ENCODE results near the gene CNKSR2. TPM values are rescaled to one million over a fixed set of nuclear protein-coding genes. Genes with fewer than 3 reads are reported as not detected.

The CNKSR2 gene
- total RNA-seq, 1 donor from 2014 or later: 0.47 TPM

DNA sequence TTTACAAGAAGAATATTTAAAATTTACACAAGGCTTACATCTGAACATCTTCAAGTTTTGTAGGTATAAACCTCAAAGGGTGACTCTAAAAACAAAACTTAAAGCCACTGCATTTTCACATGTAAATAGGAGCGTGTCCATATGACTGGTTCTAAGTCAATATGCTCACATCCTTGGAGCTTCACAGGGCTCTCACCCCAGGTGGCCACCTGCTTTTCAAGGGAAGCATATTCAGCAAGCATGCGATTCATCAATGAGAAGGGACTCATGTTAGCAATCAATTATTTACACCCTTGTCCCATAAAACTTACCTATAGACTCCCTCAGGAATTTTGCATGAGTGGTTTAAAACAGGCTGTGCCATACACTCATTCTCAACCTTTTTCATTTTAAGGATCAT is 301.7 kb downstream of the CNKSR2 start:
- H3K4me3 ChIP-seq: no peak overlapping the region
- no peaks in the 10 kb centered on the region for H3K4me1 ChIP-seq
- intact Hi-C loops (cut with micrococcal nuclease): no loop called here
- TF ChIP-seq CTCF (IDR thresholded peaks at IDR 0.05; ENCODE audit: borderline replicate concordance): no peak
- H3K36me3 ChIP-seq: no peaks in the 10 kb centered on the region
- no peak for DNase-seq
- H3K27ac ChIP-seq (replicated peaks): no peak overlapping the region
- no peaks in the 10 kb centered on the region for H3K9me3 ChIP-seq (replicated peaks)
- no peaks in the 10 kb centered on the region for H3K27me3 ChIP-seq (ENCODE audit: low read depth)

DNA sequence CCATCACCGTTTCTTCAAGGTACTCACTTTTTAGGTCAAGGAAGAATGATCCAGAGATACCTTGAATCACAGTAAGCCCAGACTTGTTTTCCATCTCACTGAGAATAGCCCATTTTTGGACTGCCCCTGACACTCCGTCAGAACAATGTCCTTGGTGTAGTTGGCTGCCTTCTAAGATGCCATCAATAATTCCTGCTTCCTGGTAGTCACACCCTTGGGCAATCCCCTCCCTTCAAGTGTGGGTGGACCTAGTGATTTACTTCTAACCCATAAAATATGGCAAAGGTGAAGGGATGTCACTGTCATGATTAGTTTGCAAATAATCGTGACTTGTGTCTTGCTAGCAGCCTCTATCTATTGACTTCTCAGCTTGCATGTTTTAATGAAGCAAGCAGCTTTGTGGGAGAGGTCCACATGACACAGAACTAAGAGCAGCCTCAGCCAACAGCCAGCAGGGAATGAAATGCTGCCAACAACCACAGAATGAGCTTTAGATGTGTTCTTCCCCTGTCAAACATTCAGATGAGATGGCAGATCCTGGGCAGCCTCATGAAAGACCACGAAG is 303.9 kb downstream of the CNKSR2 start:
- no peaks in the 10 kb centered on the region for H3K27me3 ChIP-seq (ENCODE audit: low read depth)
- no peaks in the 10 kb centered on the region for H3K36me3 ChIP-seq
- no peak overlapping the region for H3K4me3 ChIP-seq
- DNase-seq: no peak
- TF ChIP-seq CTCF (IDR thresholded peaks at IDR 0.05; ENCODE audit: borderline replicate concordance): no peak
- H3K9me3 ChIP-seq (replicated peaks): no peaks in the 10 kb centered on the region
- intact Hi-C loops (cut with micrococcal nuclease): no loop called here
- H3K27ac ChIP-seq (replicated peaks): no peak overlapping the region
- H3K4me1 ChIP-seq: no peaks in the 10 kb centered on the region

DNA sequence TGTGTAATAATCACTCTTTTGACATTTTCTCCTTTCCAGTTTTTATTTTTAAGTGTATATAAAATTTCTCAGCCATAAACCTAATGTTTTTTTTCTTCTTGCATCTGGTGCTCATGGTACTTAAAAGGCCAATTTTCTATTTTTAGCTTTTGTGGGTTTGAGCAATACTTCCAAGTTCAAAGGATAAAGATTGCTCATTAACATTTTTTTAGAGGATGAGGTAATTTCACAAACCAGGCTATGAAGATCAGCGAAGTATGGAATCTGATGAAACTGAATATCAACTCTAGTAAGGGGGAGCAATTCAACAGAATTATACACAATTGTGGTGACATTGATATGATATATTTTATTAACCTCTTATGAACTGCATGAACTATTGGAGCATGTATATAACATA is 309.7 kb downstream of the CNKSR2 start:
- H3K9me3 ChIP-seq (replicated peaks): no peaks in the 10 kb centered on the region

GRCh38 chrX:21691512-21692018 is 317.3 kb downstream of the CNKSR2 start:
- Histone ChIP-seq H3K27me3 (ENCODE audit: low read depth) (no peaks in the 10 kb centered on the region), H3K4me1 (no peaks in the 10 kb centered on the region), H3K4me3 (no peak overlapping the region), H3K9me3 (replicated peaks) (no peaks in the 10 kb centered on the region), H3K36me3 (no peaks in the 10 kb centered on the region), H3K27ac (replicated peaks) (no peak overlapping the region)
- DNase-seq: no peak
- no peak for TF ChIP-seq CTCF (IDR thresholded peaks at IDR 0.05; ENCODE audit: borderline replicate concordance)
- intact Hi-C loops (cut with micrococcal nuclease): no loop called here

More for the DNA sequence above, 309.7 kb downstream of the CNKSR2 start:
- Histone ChIP-seq H3K27me3 (ENCODE audit: low read depth) (no peaks in the 10 kb centered on the region), H3K4me3 (no peak overlapping the region), H3K27ac (replicated peaks) (no peak overlapping the region), H3K4me1 (no peaks in the 10 kb centered on the region), H3K36me3 (no peaks in the 10 kb centered on the region)
- TF ChIP-seq CTCF (IDR thresholded peaks at IDR 0.05; ENCODE audit: borderline replicate concordance): no peak
- no peak for DNase-seq
- intact Hi-C loops (cut with micrococcal nuclease): no loop called here

- H3K9me3 ChIP-seq (replicated peaks): no peaks in the 10 kb centered on the region
- intact Hi-C loops (cut with micrococcal nuclease): no loop called here
Observed at GRCh38 chrX:21698272-21698671, 324.1 kb downstream of the CNKSR2 start.

More at GRCh38 chrX:21698272-21698671, 324.1 kb downstream of the CNKSR2 start:
- no peaks in the 10 kb centered on the region for H3K36me3 ChIP-seq
- no peaks in the 10 kb centered on the region for H3K4me1 ChIP-seq
- H3K27ac ChIP-seq (replicated peaks): no peak overlapping the region
- no peak for DNase-seq
- no peaks in the 10 kb centered on the region for H3K27me3 ChIP-seq (ENCODE audit: low read depth)
- H3K4me3 ChIP-seq: no peak overlapping the region
- TF ChIP-seq CTCF (IDR thresholded peaks at IDR 0.05; ENCODE audit: borderline replicate concordance): no peak
